Measurements from ENCODE around the gene KIF2C.

Gene KIF2C

DNA sequence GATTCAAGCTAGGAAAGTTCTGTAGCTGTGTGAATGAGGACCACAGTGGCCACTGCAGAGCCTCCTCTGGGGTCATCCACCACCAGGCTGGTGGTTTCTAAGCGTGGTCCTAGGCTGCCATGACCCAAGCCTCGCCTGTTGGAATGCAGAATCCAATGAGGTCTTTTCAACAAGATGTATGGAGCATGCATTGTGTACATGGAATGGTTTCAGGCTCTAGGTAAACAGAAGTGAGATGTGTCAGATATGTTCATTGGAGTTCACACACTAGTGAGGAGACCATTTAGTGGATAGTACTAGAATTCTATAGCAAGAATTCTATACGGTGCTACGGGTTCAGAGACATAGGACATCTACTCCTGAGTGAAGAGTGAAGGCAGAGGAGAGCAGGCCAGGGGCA lies 19.4 kb upstream of the KIF2C start:
- no peak overlapping the region for H3K4me2 ChIP-seq (ENCODE audit: low read length)
- no peaks in the 10 kb centered on the region for H3K9me3 ChIP-seq (ENCODE audit: low read length)
- H3K36me3 ChIP-seq (ENCODE audit: insufficient read depth, low read length) = no peaks in the 10 kb centered on the region
- no peak overlapping the region for H3K4me3 ChIP-seq (ENCODE audit: low read depth, low read length, poor library complexity, severe bottlenecking)
- no peaks in the 10 kb centered on the region for H3K27me3 ChIP-seq (ENCODE audit: insufficient read depth, low read length)
- H4K20me1 ChIP-seq (ENCODE audit: insufficient read depth, low read length) = no peaks in the 10 kb centered on the region
- H3K9ac ChIP-seq (ENCODE audit: low read length) = no peak overlapping the region
- H3K9me2 ChIP-seq (ENCODE audit: low read depth, low read length) = no peaks in the 10 kb centered on the region
- peaks cover 4% of the 10 kb centered on the region; the same call in 1 of the 2 replicates for H3F3A ChIP-seq (ENCODE audit: insufficient read depth, low read length)
- TF ChIP-seq, protein P1, sequence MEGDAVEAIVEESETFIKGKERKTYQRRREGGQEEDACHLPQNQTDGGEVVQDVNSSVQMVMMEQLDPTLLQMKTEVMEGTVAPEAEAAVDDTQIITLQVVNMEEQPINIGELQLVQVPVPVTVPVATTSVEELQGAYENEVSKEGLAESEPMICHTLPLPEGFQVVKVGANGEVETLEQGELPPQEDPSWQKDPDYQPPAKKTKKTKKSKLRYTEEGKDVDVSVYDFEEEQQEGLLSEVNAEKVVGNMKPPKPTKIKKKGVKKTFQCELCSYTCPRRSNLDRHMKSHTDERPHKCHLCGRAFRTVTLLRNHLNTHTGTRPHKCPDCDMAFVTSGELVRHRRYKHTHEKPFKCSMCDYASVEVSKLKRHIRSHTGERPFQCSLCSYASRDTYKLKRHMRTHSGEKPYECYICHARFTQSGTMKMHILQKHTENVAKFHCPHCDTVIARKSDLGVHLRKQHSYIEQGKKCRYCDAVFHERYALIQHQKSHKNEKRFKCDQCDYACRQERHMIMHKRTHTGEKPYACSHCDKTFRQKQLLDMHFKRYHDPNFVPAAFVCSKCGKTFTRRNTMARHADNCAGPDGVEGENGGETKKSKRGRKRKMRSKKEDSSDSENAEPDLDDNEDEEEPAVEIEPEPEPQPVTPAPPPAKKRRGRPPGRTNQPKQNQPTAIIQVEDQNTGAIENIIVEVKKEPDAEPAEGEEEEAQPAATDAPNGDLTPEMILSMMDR (IDR thresholded peaks at IDR 0.05; ENCODE audit: low read length) = no peak
- TF ChIP-seq EZH2 (IDR thresholded peaks at IDR 0.05; ENCODE audit: borderline replicate concordance, low read length) = no peak
- no peak overlapping the region for H2AFZ ChIP-seq (ENCODE audit: low read length)
- H3K79me2 ChIP-seq (ENCODE audit: insufficient read depth, low read length) = no peaks in the 10 kb centered on the region
- H3K27ac ChIP-seq (ENCODE audit: low read depth, low read length, poor library complexity, severe bottlenecking) = peak overlapping the region; percentile 94
- peaks cover 58% of the 10 kb centered on the region for H3K4me1 ChIP-seq (ENCODE audit: insufficient read depth, low read length, severe bottlenecking)

DNA sequence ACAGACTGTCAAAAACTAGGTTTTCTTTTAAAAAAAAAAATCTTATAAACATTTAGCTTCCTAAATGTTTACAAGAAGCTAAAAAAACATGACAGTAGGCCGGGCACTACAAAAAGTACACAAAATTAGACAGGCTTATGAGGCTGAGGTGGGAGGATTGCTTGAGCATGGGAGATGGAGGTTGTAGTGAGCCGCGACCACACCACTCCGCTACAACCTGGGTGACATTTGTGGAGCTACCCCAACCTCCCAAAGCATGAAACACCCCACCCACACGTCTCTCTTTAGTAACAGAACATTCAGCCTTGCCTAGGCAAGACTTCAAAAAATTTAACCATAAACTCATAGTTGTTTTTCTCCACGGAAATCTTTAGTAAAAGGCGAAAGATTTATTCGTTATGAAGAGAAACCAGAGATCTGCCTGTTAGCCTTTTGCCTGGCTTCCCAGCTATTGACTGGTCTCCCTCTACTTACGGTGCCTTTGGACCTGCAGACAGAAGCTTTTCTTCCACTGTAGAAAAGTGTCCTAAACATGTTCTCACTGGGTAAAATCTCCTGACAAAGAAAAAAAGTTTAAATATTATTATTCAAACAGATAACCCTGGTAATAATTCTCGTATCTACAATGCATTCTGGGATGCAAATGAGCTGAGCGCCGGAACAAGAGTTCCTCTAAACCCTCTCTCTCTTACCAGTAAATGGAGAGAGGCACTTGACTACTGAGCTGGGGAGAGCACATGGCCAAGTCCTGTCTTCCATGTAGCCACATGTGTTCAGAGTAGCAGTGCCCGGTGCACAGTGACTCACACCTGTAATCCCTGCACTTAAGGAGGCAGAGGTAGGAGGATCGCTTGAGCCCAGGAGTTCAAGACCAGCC lies 17.9 kb upstream of the KIF2C start:
- no peaks in the 10 kb centered on the region for H4K20me1 ChIP-seq (ENCODE audit: insufficient read depth, low read length)
- H3K9me2 ChIP-seq (ENCODE audit: low read depth, low read length) = no peaks in the 10 kb centered on the region
- no peaks in the 10 kb centered on the region for H3K27me3 ChIP-seq (ENCODE audit: insufficient read depth, low read length)
- no peaks in the 10 kb centered on the region for H3K9me3 ChIP-seq (ENCODE audit: low read length)
- no peaks in the 10 kb centered on the region for H3K79me2 ChIP-seq (ENCODE audit: insufficient read depth, low read length)
- H3K4me2 ChIP-seq (ENCODE audit: low read length) = peak overlapping the region; percentile 49
- H3F3A ChIP-seq (ENCODE audit: insufficient read depth, low read length) = peaks cover 4% of the 10 kb centered on the region; the same call in 1 of the 2 replicates
- peak overlapping the region; percentile 60 for H3K9ac ChIP-seq (ENCODE audit: low read length)
- peaks cover 52% of the 10 kb centered on the region for H3K4me1 ChIP-seq (ENCODE audit: insufficient read depth, low read length, severe bottlenecking)
- peak overlapping the region; percentile 94 for H3K27ac ChIP-seq (ENCODE audit: low read depth, low read length, poor library complexity, severe bottlenecking)
- no peak overlapping the region for H2AFZ ChIP-seq (ENCODE audit: low read length)
- no peak overlapping the region for H3K4me3 ChIP-seq (ENCODE audit: low read depth, low read length, poor library complexity, severe bottlenecking)
- no peaks in the 10 kb centered on the region for H3K36me3 ChIP-seq (ENCODE audit: insufficient read depth, low read length)
- TF ChIP-seq EZH2 (IDR thresholded peaks at IDR 0.05; ENCODE audit: borderline replicate concordance, low read length) = no peak
- TF ChIP-seq, protein P1 (IDR thresholded peaks at IDR 0.05; ENCODE audit: low read length) = no peak

DNA sequence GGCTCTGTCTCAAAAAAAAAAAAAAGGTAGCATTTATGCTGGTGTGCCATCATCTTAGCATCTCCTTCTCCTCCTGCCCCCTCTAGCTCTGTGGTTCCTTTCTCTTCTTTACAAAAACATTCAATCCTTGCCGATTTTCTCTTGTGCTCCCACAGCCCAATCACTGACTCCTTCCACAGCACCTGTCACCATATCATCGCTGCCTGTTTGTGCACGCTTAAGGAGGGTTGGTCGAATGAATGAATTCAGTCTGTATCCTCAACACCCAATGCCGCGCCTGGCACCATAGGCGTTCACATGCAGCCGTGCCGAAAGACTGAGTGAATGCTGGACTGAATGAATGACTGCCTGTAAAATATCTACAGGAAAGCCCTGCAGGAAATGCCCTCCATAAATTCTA lies 16.6 kb upstream of the KIF2C start:
- no peak overlapping the region for H2AFZ ChIP-seq (ENCODE audit: low read length)
- H3K27ac ChIP-seq (ENCODE audit: low read depth, low read length, poor library complexity, severe bottlenecking) = peak overlapping the region; percentile 94
- H3K9me2 ChIP-seq (ENCODE audit: low read depth, low read length) = no peaks in the 10 kb centered on the region
- no peaks in the 10 kb centered on the region for H3K27me3 ChIP-seq (ENCODE audit: insufficient read depth, low read length)
- peak overlapping the region; percentile 41; the same call in 1 of the 2 replicates for H3K9ac ChIP-seq (ENCODE audit: low read length)
- peak overlapping the region; percentile 14 for H3K4me3 ChIP-seq (ENCODE audit: low read depth, low read length, poor library complexity, severe bottlenecking)
- H3K4me1 ChIP-seq (ENCODE audit: insufficient read depth, low read length, severe bottlenecking) = peaks cover 44% of the 10 kb centered on the region
- no peaks in the 10 kb centered on the region for H4K20me1 ChIP-seq (ENCODE audit: insufficient read depth, low read length)
- H3K79me2 ChIP-seq (ENCODE audit: insufficient read depth, low read length) = no peaks in the 10 kb centered on the region
- no peaks in the 10 kb centered on the region for H3K36me3 ChIP-seq (ENCODE audit: insufficient read depth, low read length)
- H3K4me2 ChIP-seq (ENCODE audit: low read length) = peak overlapping the region; percentile 46
- no peaks in the 10 kb centered on the region for H3K9me3 ChIP-seq (ENCODE audit: low read length)
- TF ChIP-seq, protein P1 (IDR thresholded peaks at IDR 0.05; ENCODE audit: low read length) = no peak
- no peak for TF ChIP-seq EZH2 (IDR thresholded peaks at IDR 0.05; ENCODE audit: borderline replicate concordance, low read length)
- H3F3A ChIP-seq (ENCODE audit: insufficient read depth, low read length) = peaks cover 4% of the 10 kb centered on the region; the same call in 1 of the 2 replicates
